ENCODE measurements around the gene DNAH3.

DNAH3 gene

GRCh38 chr16:21037168-21037567, 113.5 kb downstream of the DNAH3 start:
- no peak for TF ChIP-seq CTCF (IDR thresholded peaks at IDR 0.05; ENCODE audit: low read depth, low read length)
- no peak overlapping the region for H3K4me3 ChIP-seq (ENCODE audit: low read depth, low read length)

- no peak overlapping the region for H3K4me3 ChIP-seq (ENCODE audit: low read depth, low read length)
- TF ChIP-seq CTCF (IDR thresholded peaks at IDR 0.05; ENCODE audit: low read depth, low read length): no peak
Observed at GRCh38 chr16:21036471-21036870, 114.2 kb downstream of the DNAH3 start.

GRCh38 chr16:21033704-21034103, 116.9 kb downstream of the DNAH3 start:
- TF ChIP-seq CTCF (IDR thresholded peaks at IDR 0.05; ENCODE audit: low read depth, low read length): no peak

GRCh38 chr16:21033264-21033663, 117.4 kb downstream of the DNAH3 start:
- H3K4me3 ChIP-seq (ENCODE audit: low read depth, low read length): no peak overlapping the region
- TF ChIP-seq CTCF (IDR thresholded peaks at IDR 0.05; ENCODE audit: low read depth, low read length): no peak

More at GRCh38 chr16:21033704-21034103, 116.9 kb downstream of the DNAH3 start:
- no peak overlapping the region for H3K4me3 ChIP-seq (ENCODE audit: low read depth, low read length)

- no peak overlapping the region for H3K4me3 ChIP-seq (ENCODE audit: low read depth, low read length)
- no peak for TF ChIP-seq CTCF (IDR thresholded peaks at IDR 0.05; ENCODE audit: low read depth, low read length)
Observed at GRCh38 chr16:21028728-21029127, 121.9 kb downstream of the DNAH3 start.

- no peak overlapping the region for H3K4me3 ChIP-seq (ENCODE audit: low read depth, low read length)
- TF ChIP-seq CTCF (IDR thresholded peaks at IDR 0.05; ENCODE audit: low read depth, low read length): no peak
Observed at GRCh38 chr16:21026846-21027245, 123.8 kb downstream of the DNAH3 start.

- no peak for TF ChIP-seq CTCF (IDR thresholded peaks at IDR 0.05; ENCODE audit: low read depth, low read length)
- H3K4me3 ChIP-seq (ENCODE audit: low read depth, low read length): no peak overlapping the region
Observed at GRCh38 chr16:21023509-21024202, 127.0 kb downstream of the DNAH3 start.

All from WI38 (cell line).